Measurements from ENCODE around the gene STPG2.
"Not testable (repeated sequence)": the region's sequence is repeated elsewhere in the genome, so short reads cannot be mapped to it uniquely, and the experiment has no call there.

Gene STPG2

GRCh38 chr4:97720869-97721432 lies 422.3 kb downstream of the STPG2 start:
- H3K4me3 Mint-ChIP-seq: no peak overlapping the region
- H3K36me3 Mint-ChIP-seq: no peaks in the 10 kb centered on the region

GRCh38 chr4:97691111-97691605 lies 452.1 kb downstream of the STPG2 start:
- Mint-ChIP-seq H3K9me3 (ENCODE audit: low read depth) (peaks cover 29% of the 10 kb centered on the region), H3K4me3 (no peak overlapping the region), H3K4me1 (ENCODE audit: low read depth) (no peaks in the 10 kb centered on the region), H3K27me3 (no peaks in the 10 kb centered on the region), H3K36me3 (no peaks in the 10 kb centered on the region), H3K27ac (no peak overlapping the region)

More at GRCh38 chr4:97720869-97721432, 422.3 kb downstream of the STPG2 start:
- H3K9me3 Mint-ChIP-seq (ENCODE audit: low read depth): peaks cover 3% of the 10 kb centered on the region
- no peak overlapping the region for H3K27ac Mint-ChIP-seq
- no peaks in the 10 kb centered on the region for H3K4me1 Mint-ChIP-seq (ENCODE audit: low read depth)
- H3K27me3 Mint-ChIP-seq: no peaks in the 10 kb centered on the region

GRCh38 chr4:97670703-97671269 lies 472.5 kb downstream of the STPG2 start:
- Mint-ChIP-seq H3K4me1 (ENCODE audit: low read depth) (no peaks in the 10 kb centered on the region), H3K27ac (no peak overlapping the region), H3K9me3 (ENCODE audit: low read depth) (peaks cover 3% of the 10 kb centered on the region), H3K27me3 (no peaks in the 10 kb centered on the region), H3K4me3 (no peak overlapping the region), H3K36me3 (no peaks in the 10 kb centered on the region)

- peaks cover 6% of the 10 kb centered on the region for H3K9me3 Mint-ChIP-seq (ENCODE audit: low read depth)
- H3K4me1 Mint-ChIP-seq (ENCODE audit: low read depth): no peaks in the 10 kb centered on the region
- H3K4me3 Mint-ChIP-seq: no peak overlapping the region
- no peaks in the 10 kb centered on the region for H3K36me3 Mint-ChIP-seq
- no peak overlapping the region for H3K27ac Mint-ChIP-seq
- no peaks in the 10 kb centered on the region for H3K27me3 Mint-ChIP-seq
Observed at GRCh38 chr4:97665553-97665952, 477.7 kb downstream of the STPG2 start.

GRCh38 chr4:97664741-97665140 lies 478.5 kb downstream of the STPG2 start:
- no peaks in the 10 kb centered on the region for H3K4me1 Mint-ChIP-seq (ENCODE audit: low read depth)
- H3K27ac Mint-ChIP-seq: no peak overlapping the region
- no peak overlapping the region for H3K4me3 Mint-ChIP-seq

GRCh38 chr4:97662133-97662532 lies 481.1 kb downstream of the STPG2 start:
- no peaks in the 10 kb centered on the region for H3K27me3 Mint-ChIP-seq
- no peak overlapping the region for H3K4me3 Mint-ChIP-seq
- no peak overlapping the region for H3K27ac Mint-ChIP-seq

More at GRCh38 chr4:97664741-97665140, 478.5 kb downstream of the STPG2 start:
- Mint-ChIP-seq H3K9me3 (ENCODE audit: low read depth) (peaks cover 6% of the 10 kb centered on the region), H3K36me3 (no peaks in the 10 kb centered on the region), H3K27me3 (no peaks in the 10 kb centered on the region)

GRCh38 chr4:97656044-97656720 lies 487.1 kb downstream of the STPG2 start:
- Mint-ChIP-seq H3K27me3 (no peaks in the 10 kb centered on the region), H3K36me3 (no peaks in the 10 kb centered on the region), H3K4me1 (ENCODE audit: low read depth) (no peaks in the 10 kb centered on the region), H3K9me3 (ENCODE audit: low read depth) (peaks cover 5% of the 10 kb centered on the region), H3K27ac (no peak overlapping the region), H3K4me3 (no peak overlapping the region)

More at GRCh38 chr4:97662133-97662532, 481.1 kb downstream of the STPG2 start:
- Mint-ChIP-seq H3K9me3 (ENCODE audit: low read depth) (peaks cover 10% of the 10 kb centered on the region), H3K36me3 (no peaks in the 10 kb centered on the region), H3K4me1 (ENCODE audit: low read depth) (no peaks in the 10 kb centered on the region)

- Mint-ChIP-seq H3K27ac (no peak overlapping the region), H3K36me3 (no peaks in the 10 kb centered on the region), H3K27me3 (no peaks in the 10 kb centered on the region), H3K4me3 (no peak overlapping the region), H3K4me1 (ENCODE audit: low read depth) (no peaks in the 10 kb centered on the region), H3K9me3 (ENCODE audit: low read depth) (no peaks in the 10 kb centered on the region)
Observed at GRCh38 chr4:97653701-97654100, 489.6 kb downstream of the STPG2 start.

GRCh38 chr4:97646997-97647396 lies 496.3 kb downstream of the STPG2 start:
- no peak overlapping the region for H3K4me3 Mint-ChIP-seq
- no peaks in the 10 kb centered on the region for H3K4me1 Mint-ChIP-seq (ENCODE audit: low read depth)
- H3K27ac Mint-ChIP-seq: no peak overlapping the region
- no peaks in the 10 kb centered on the region for H3K27me3 Mint-ChIP-seq
- H3K36me3 Mint-ChIP-seq: no peaks in the 10 kb centered on the region
- H3K9me3 Mint-ChIP-seq (ENCODE audit: low read depth): peaks cover 3% of the 10 kb centered on the region

- Mint-ChIP-seq H3K27me3 (no peaks in the 10 kb centered on the region), H3K4me1 (ENCODE audit: low read depth) (no peaks in the 10 kb centered on the region), H3K27ac (no peak overlapping the region), H3K36me3 (no peaks in the 10 kb centered on the region), H3K9me3 (ENCODE audit: low read depth) (peaks cover 3% of the 10 kb centered on the region), H3K4me3 (no peak overlapping the region)
Observed at GRCh38 chr4:97645071-97645821, 498.0 kb downstream of the STPG2 start.

- no peaks in the 10 kb centered on the region for H3K36me3 Mint-ChIP-seq
- H3K27ac Mint-ChIP-seq: no peak overlapping the region
- H3K9me3 Mint-ChIP-seq (ENCODE audit: low read depth): no peaks in the 10 kb centered on the region
- no peaks in the 10 kb centered on the region for H3K4me1 Mint-ChIP-seq (ENCODE audit: low read depth)
- H3K4me3 Mint-ChIP-seq: no peak overlapping the region
- no peaks in the 10 kb centered on the region for H3K27me3 Mint-ChIP-seq
Observed at GRCh38 chr4:97643179-97643578, 500.1 kb downstream of the STPG2 start.

GRCh38 chr4:97639961-97640360 lies 503.3 kb downstream of the STPG2 start:
- no peaks in the 10 kb centered on the region for H3K36me3 Mint-ChIP-seq
- no peaks in the 10 kb centered on the region for H3K4me1 Mint-ChIP-seq (ENCODE audit: low read depth)
- no peak overlapping the region for H3K4me3 Mint-ChIP-seq
- no peak overlapping the region for H3K27ac Mint-ChIP-seq
- H3K9me3 Mint-ChIP-seq (ENCODE audit: low read depth): no peaks in the 10 kb centered on the region
- H3K27me3 Mint-ChIP-seq: no peaks in the 10 kb centered on the region

- not testable (repeated sequence) for H3K27ac Mint-ChIP-seq; H3K4me3 Mint-ChIP-seq; H3K4me1 Mint-ChIP-seq (ENCODE audit: low read depth); H3K27me3 Mint-ChIP-seq; H3K9me3 Mint-ChIP-seq (ENCODE audit: low read depth); H3K36me3 Mint-ChIP-seq
Observed at GRCh38 chr4:97633831-97634230, 509.4 kb downstream of the STPG2 start.

GRCh38 chr4:97627750-97628149 lies 515.5 kb downstream of the STPG2 start:
- Mint-ChIP-seq H3K4me3 (no peak overlapping the region), H3K4me1 (ENCODE audit: low read depth) (no peaks in the 10 kb centered on the region), H3K27me3 (no peaks in the 10 kb centered on the region), H3K27ac (no peak overlapping the region), H3K9me3 (ENCODE audit: low read depth) (peaks cover 7% of the 10 kb centered on the region), H3K36me3 (no peaks in the 10 kb centered on the region)

GRCh38 chr4:97624204-97624603 lies 519.1 kb downstream of the STPG2 start:
- no peaks in the 10 kb centered on the region for H3K36me3 Mint-ChIP-seq
- peaks cover 21% of the 10 kb centered on the region for H3K9me3 Mint-ChIP-seq (ENCODE audit: low read depth)
- H3K4me1 Mint-ChIP-seq (ENCODE audit: low read depth): no peaks in the 10 kb centered on the region
- no peaks in the 10 kb centered on the region for H3K27me3 Mint-ChIP-seq
- H3K4me3 Mint-ChIP-seq: no peak overlapping the region
- no peak overlapping the region for H3K27ac Mint-ChIP-seq

Data from activated naive CD8-positive, alpha-beta T cell (primary cell).